GM23338 (cell line): ENCODE results near the gene COG7. TPM values are rescaled to one million over a fixed set of nuclear protein-coding genes. Genes with fewer than 3 reads are reported as not detected.
"Not testable (repeated sequence)": the region's sequence is repeated elsewhere in the genome, so short reads cannot be mapped to it uniquely, and the experiment has no call there.

Experiments used
- ATAC-seq: fragments of 200-7000 bp; cut with Tn5 transposase; 3 replicates; pipeline ENCODE4 v1.9.1; 2020
- DNase-seq: peaks from one replicate; pipeline ENCODE4 v3.0.0-alpha.2; 2015; ENCODE audit warnings: low spot score
- H2AFZ ChIP-seq: fragments of 200-600 bp; sonication (generic); 2 replicates; pipeline ENCODE4 v1.8.0; 2016; ENCODE audit warnings: antibody characterized with exemption, mild to moderate bottlenecking, moderate library complexity
- H3F3A ChIP-seq: fragments of 200-600 bp; sonication (generic); replicated peaks from 2 replicates; pipeline ENCODE4 v1.8.0; 2017; ENCODE audit warnings: antibody characterized with exemption, mixed run types, low read depth
- H3K27ac ChIP-seq: fragments of 200-600 bp; sonication (generic); 2 replicates; pipeline ENCODE4 v1.6.1; 2016; ENCODE audit warnings: low read depth
- H3K27me3 ChIP-seq: fragments of 200-600 bp; sonication (generic); 2 replicates; pipeline ENCODE4 v1.8.0; 2016; ENCODE audit warnings: mild to moderate bottlenecking, mixed run types, moderate library complexity; ENCODE audit not compliant: insufficient read depth
- H3K36me3 ChIP-seq: fragments of 200-600 bp; sonication (generic); 2 replicates; pipeline ENCODE4 v1.8.0; 2016; ENCODE audit warnings: mild to moderate bottlenecking; ENCODE audit not compliant: insufficient read depth
- H3K4me1 ChIP-seq: fragments of 200-600 bp; sonication (generic); 2 replicates; pipeline ENCODE4 v1.8.0; 2016; ENCODE audit warnings: mild to moderate bottlenecking, moderate library complexity; ENCODE audit not compliant: insufficient read depth
- H3K4me2 ChIP-seq: fragments of 200-600 bp; sonication (generic); 2 replicates; pipeline ENCODE4 v1.7.1; 2017; ENCODE audit warnings: mixed run types
- H3K4me3 ChIP-seq: fragments of 200-600 bp; sonication (generic); 2 replicates; pipeline ENCODE4 v1.6.1; 2016; ENCODE audit warnings: mixed run types
- H3K79me2 ChIP-seq: fragments of 200-600 bp; sonication (generic); replicated peaks from 2 replicates; pipeline ENCODE4 v1.8.0; 2017; ENCODE audit warnings: mild to moderate bottlenecking; ENCODE audit not compliant: insufficient read depth
- H3K9me2 ChIP-seq: fragments of 200-600 bp; sonication (generic); 2 replicates; pipeline ENCODE4 v1.8.0; 2017; ENCODE audit not compliant: insufficient read depth
- H4K20me1 ChIP-seq: fragments of 200-600 bp; sonication (generic); replicated peaks from 2 replicates; pipeline ENCODE4 v1.8.0; 2017; ENCODE audit warnings: mild to moderate bottlenecking; ENCODE audit not compliant: insufficient read depth
- H3K27ac Mint-ChIP-seq: 2 replicates; pipeline ENCODE4 v1.8.0; 2020; ENCODE audit warnings: inconsistent platforms, mild to moderate bottlenecking, moderate library complexity, mixed read lengths
- H3K27me3 Mint-ChIP-seq: 3 replicates; pipeline ENCODE4 v1.8.0; 2022; ENCODE audit warnings: low read depth, mild to moderate bottlenecking, moderate library complexity, mixed read lengths, inconsistent platforms; ENCODE audit not compliant: insufficient read depth, poor library complexity
- H3K36me3 Mint-ChIP-seq: 3 replicates; pipeline ENCODE4 v1.8.0; 2021; ENCODE audit warnings: low read depth, mild to moderate bottlenecking, inconsistent platforms, moderate library complexity, mixed read lengths
- H3K4me1 Mint-ChIP-seq: 3 replicates; pipeline ENCODE4 v1.8.0; 2020; ENCODE audit warnings: mild to moderate bottlenecking, inconsistent platforms, mixed read lengths
- H3K4me3 Mint-ChIP-seq: 3 replicates; pipeline ENCODE4 v1.8.0; 2021; ENCODE audit warnings: moderate library complexity, mild to moderate bottlenecking, inconsistent platforms, mixed read lengths
- H3K9me3 Mint-ChIP-seq: 3 replicates; pipeline ENCODE4 v1.8.0; 2020; ENCODE audit warnings: moderate library complexity, mild to moderate bottlenecking, inconsistent platforms, mixed read lengths
- EZH2 ChIP-seq: fragments of 200-600 bp; sonication (generic); IDR thresholded peaks from one replicate; pipeline ENCODE4 v1.8.0; 2017; ENCODE audit warnings: antibody characterized with exemption, mild to moderate bottlenecking, low read depth; ENCODE audit not compliant: unreplicated experiment
- EZH2phosphoT487 ChIP-seq: fragments of 200-600 bp; sonication (generic); IDR thresholded peaks from one replicate; pipeline ENCODE4 v1.8.1; 2018; ENCODE audit warnings: antibody characterized with exemption; ENCODE audit not compliant: unreplicated experiment
- JUNB ChIP-seq: IDR thresholded peaks from one replicate; pipeline ENCODE4 v1.6.1; 2016; ENCODE audit warnings: antibody characterized with exemption; ENCODE audit not compliant: unreplicated experiment
- NANOG ChIP-seq: IDR thresholded peaks from 2 replicates; pipeline ENCODE4 v1.6.1; 2016; ENCODE audit warnings: antibody characterized with exemption, borderline replicate concordance
- POLR2AphosphoS5 ChIP-seq: IDR thresholded peaks from 2 replicates; pipeline ENCODE4 v1.6.1; 2016; ENCODE audit warnings: antibody characterized with exemption, low read depth
- ZNF114 ChIP-seq: fragments of 250-450 bp; sonication (Bioruptor Pico); IDR thresholded peaks from 2 replicates; pipeline ENCODE4 v1.5.0; 2020; ENCODE audit warnings: mild to moderate bottlenecking, moderate library complexity
- ZNF331 ChIP-seq: fragments of 250-450 bp; sonication (Bioruptor Pico); IDR thresholded peaks from 2 replicates; pipeline ENCODE4 v1.5.0; 2020; ENCODE audit warnings: low read depth, mild to moderate bottlenecking, moderate library complexity
- polyA plus RNA-seq: library from polyadenylated mRNA; unstranded; fragments of >200 nt; fragmentation: Nextera tagmentation; extraction: Ambion mirVana; gene quantifications from 2 replicates; pipeline ENCODE4 v1.2.1, GENCODE V29; 2016
- total RNA-seq: library from RNA; depleted of rRNA; stranded (reverse); fragments of >200 nt; shearing (Covaris generic); gene quantifications from 2 replicates; pipeline ENCODE4 v1.2.3, GENCODE V29; 2014
- TF ChIP-seq, protein P1 (sequence below): IDR thresholded peaks from 2 replicates; pipeline ENCODE4 v1.6.1; 2016; ENCODE audit warnings: antibody characterized with exemption
- TF ChIP-seq, protein P2 (sequence below), 2 experiments: fragments of 200-600 bp in 1 of 2; sonication (generic) in 1 of 2; conservative IDR thresholded peaks; 2 replicates each; pipeline versions ENCODE4 v1.5.1 to v1.6.1; 2016 to 2017; ENCODE audit warnings: antibody characterized with exemption in 2 of 2, low read depth in 2 of 2, mild to moderate bottlenecking in 2 of 2, moderate library complexity in 1 of 2
- TF ChIP-seq, protein P3 (sequence below): fragments of 250-450 bp; sonication (Bioruptor Pico); IDR thresholded peaks from 2 replicates; pipeline ENCODE4 v1.5.0; 2020; ENCODE audit warnings: mild to moderate bottlenecking, moderate library complexity

Gene COG7
- total and polyA plus RNA-seq, 2 experiments from 2014 or later = 9.2 to 20.0 TPM

DNA sequence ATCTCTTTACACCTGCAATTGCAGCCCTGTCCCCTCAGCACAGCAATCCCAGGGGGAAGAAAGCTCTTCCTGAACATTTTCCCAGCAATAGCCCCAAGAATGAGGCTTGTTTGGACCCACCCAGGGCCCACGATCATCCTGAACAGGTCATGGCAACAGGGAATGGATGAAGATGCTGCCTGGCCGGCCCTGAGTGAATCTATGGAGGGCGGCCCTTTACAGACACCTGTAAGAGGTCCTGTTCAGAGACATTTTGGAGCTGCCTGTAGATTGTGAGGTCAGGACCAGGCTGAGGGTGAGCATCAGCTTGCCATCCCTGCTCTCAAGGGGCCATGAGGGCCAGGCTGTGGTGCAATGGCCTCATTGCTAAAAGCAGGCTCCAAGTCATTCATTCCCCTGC, 69.1 kb downstream of the COG7 start:
- Mint-ChIP-seq H3K27ac (no peak overlapping the region; the same call in 1 of the 2 replicates), H3K36me3 (peaks cover 4% of the 10 kb centered on the region; the same call in 2 of the 3 replicates), H3K4me1 (no peaks in the 10 kb centered on the region), H3K27me3 (peaks cover 2% of the 10 kb centered on the region), H3K9me3 (no peaks in the 10 kb centered on the region), H3K4me3 (no peak overlapping the region)
- no peak for TF ChIP-seq EZH2phosphoT487
- TF ChIP-seq, protein P1, sequence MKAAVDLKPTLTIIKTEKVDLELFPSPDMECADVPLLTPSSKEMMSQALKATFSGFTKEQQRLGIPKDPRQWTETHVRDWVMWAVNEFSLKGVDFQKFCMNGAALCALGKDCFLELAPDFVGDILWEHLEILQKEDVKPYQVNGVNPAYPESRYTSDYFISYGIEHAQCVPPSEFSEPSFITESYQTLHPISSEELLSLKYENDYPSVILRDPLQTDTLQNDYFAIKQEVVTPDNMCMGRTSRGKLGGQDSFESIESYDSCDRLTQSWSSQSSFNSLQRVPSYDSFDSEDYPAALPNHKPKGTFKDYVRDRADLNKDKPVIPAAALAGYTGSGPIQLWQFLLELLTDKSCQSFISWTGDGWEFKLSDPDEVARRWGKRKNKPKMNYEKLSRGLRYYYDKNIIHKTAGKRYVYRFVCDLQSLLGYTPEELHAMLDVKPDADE = no peak
- ATAC-seq (no peak), DNase-seq (no peak)
- H3K27ac ChIP-seq = no peak overlapping the region
- no peak overlapping the region for H2AFZ ChIP-seq
- 0 out of 2 replicates have a peak, but pooled peaks cover 4% of the 10 kb centered on the region for H3K4me1 ChIP-seq
- no peaks in the 10 kb centered on the region for H3K9me2 ChIP-seq
- no peaks in the 10 kb centered on the region for H3K27me3 ChIP-seq
- H3K79me2 ChIP-seq = no peaks in the 10 kb centered on the region
- no peak overlapping the region for H3K4me2 ChIP-seq
- H4K20me1 ChIP-seq = no peaks in the 10 kb centered on the region
- no peaks in the 10 kb centered on the region for H3F3A ChIP-seq
- no peak overlapping the region for H3K4me3 ChIP-seq
- H3K36me3 ChIP-seq = no peaks in the 10 kb centered on the region

DNA sequence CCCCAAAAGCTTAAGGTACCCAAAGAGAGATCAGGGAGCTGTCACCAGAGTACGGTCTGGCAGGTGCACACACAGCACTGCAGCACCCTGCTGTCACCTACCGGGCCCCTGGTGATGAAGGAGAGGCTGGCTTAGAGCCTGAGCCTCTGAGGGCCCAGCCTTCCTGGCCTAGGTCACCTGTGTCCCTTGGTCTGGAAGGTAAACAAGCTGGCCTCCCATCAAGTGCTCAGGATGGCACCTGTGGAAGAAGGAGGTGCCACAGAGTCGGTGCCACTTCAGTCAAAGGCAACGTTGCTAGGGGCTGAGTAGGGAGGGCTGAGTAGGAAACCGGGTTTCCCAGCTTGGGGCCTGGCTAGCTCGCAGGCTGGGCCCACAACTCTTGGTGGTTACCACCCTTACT, 70.7 kb downstream of the COG7 start:
- Mint-ChIP-seq H3K27ac (no peak overlapping the region), H3K27me3 (peaks cover 2% of the 10 kb centered on the region), H3K9me3 (no peaks in the 10 kb centered on the region), H3K36me3 (no peaks in the 10 kb centered on the region), H3K4me3 (no peak overlapping the region), H3K4me1 (no peaks in the 10 kb centered on the region)
- Histone ChIP-seq H4K20me1 (no peaks in the 10 kb centered on the region), H3K79me2 (no peaks in the 10 kb centered on the region), H3K27ac (no peak overlapping the region), H3K9me2 (no peaks in the 10 kb centered on the region), H3K4me1 (0 out of 2 replicates have a peak, but pooled peaks cover 4% of the 10 kb centered on the region), H3K36me3 (no peaks in the 10 kb centered on the region), H3K4me2 (no peak overlapping the region), H3K4me3 (no peak overlapping the region), H3F3A (no peaks in the 10 kb centered on the region), H3K27me3 (no peaks in the 10 kb centered on the region), H2AFZ (no peak overlapping the region)
- TF ChIP-seq JUNB = no peak
- no peak for TF ChIP-seq POLR2AphosphoS5
- no peak for TF ChIP-seq NANOG
- TF ChIP-seq EZH2 = no peak
- TF ChIP-seq, protein P2, sequence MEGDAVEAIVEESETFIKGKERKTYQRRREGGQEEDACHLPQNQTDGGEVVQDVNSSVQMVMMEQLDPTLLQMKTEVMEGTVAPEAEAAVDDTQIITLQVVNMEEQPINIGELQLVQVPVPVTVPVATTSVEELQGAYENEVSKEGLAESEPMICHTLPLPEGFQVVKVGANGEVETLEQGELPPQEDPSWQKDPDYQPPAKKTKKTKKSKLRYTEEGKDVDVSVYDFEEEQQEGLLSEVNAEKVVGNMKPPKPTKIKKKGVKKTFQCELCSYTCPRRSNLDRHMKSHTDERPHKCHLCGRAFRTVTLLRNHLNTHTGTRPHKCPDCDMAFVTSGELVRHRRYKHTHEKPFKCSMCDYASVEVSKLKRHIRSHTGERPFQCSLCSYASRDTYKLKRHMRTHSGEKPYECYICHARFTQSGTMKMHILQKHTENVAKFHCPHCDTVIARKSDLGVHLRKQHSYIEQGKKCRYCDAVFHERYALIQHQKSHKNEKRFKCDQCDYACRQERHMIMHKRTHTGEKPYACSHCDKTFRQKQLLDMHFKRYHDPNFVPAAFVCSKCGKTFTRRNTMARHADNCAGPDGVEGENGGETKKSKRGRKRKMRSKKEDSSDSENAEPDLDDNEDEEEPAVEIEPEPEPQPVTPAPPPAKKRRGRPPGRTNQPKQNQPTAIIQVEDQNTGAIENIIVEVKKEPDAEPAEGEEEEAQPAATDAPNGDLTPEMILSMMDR (conservative IDR thresholded peaks at IDR 0.05; ENCODE audit: low read depth in 2 of 2) = no peak
- TF ChIP-seq, protein P3, sequence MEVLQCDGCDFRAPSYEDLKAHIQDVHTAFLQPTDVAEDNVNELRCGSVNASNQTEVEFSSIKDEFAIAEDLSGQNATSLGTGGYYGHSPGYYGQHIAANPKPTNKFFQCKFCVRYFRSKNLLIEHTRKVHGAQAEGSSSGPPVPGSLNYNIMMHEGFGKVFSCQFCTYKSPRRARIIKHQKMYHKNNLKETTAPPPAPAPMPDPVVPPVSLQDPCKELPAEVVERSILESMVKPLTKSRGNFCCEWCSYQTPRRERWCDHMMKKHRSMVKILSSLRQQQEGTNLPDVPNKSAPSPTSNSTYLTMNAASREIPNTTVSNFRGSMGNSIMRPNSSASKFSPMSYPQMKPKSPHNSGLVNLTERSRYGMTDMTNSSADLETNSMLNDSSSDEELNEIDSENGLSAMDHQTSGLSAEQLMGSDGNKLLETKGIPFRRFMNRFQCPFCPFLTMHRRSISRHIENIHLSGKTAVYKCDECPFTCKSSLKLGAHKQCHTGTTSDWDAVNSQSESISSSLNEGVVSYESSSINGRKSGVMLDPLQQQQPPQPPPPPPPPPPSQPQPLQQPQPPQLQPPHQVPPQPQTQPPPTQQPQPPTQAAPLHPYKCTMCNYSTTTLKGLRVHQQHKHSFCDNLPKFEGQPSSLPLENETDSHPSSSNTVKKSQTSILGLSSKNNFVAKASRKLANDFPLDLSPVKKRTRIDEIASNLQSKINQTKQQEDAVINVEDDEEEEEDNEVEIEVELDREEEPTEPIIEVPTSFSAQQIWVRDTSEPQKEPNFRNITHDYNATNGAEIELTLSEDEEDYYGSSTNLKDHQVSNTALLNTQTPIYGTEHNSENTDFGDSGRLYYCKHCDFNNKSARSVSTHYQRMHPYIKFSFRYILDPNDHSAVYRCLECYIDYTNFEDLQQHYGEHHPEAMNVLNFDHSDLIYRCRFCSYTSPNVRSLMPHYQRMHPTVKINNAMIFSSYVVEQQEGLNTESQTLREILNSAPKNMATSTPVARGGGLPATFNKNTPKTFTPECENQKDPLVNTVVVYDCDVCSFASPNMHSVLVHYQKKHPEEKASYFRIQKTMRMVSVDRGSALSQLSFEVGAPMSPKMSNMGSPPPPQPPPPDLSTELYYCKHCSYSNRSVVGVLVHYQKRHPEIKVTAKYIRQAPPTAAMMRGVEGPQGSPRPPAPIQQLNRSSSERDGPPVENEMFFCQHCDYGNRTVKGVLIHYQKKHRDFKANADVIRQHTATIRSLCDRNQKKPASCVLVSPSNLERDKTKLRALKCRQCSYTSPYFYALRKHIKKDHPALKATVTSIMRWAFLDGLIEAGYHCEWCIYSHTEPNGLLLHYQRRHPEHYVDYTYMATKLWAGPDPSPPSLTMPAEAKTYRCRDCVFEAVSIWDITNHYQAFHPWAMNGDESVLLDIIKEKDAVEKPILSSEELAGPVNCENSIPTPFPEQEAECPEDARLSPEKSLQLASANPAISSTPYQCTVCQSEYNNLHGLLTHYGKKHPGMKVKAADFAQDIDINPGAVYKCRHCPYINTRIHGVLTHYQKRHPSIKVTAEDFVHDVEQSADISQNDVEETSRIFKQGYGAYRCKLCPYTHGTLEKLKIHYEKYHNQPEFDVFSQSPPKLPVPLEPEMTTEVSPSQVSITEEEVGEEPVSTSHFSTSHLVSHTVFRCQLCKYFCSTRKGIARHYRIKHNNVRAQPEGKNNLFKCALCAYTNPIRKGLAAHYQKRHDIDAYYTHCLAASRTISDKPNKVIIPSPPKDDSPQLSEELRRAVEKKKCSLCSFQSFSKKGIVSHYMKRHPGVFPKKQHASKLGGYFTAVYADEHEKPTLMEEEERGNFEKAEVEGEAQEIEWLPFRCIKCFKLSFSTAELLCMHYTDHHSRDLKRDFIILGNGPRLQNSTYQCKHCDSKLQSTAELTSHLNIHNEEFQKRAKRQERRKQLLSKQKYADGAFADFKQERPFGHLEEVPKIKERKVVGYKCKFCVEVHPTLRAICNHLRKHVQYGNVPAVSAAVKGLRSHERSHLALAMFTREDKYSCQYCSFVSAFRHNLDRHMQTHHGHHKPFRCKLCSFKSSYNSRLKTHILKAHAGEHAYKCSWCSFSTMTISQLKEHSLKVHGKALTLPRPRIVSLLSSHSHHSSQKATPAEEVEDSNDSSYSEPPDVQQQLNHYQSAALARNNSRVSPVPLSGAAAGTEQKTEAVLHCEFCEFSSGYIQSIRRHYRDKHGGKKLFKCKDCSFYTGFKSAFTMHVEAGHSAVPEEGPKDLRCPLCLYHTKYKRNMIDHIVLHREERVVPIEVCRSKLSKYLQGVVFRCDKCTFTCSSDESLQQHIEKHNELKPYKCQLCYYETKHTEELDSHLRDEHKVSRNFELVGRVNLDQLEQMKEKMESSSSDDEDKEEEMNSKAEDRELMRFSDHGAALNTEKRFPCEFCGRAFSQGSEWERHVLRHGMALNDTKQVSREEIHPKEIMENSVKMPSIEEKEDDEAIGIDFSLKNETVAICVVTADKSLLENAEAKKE (CRISPR knock-in tag) = no peak
- no peak for TF ChIP-seq ZNF331 (CRISPR knock-in tag)
- no peak for TF ChIP-seq ZNF114
- ATAC-seq (no peak), DNase-seq (no peak)

DNA sequence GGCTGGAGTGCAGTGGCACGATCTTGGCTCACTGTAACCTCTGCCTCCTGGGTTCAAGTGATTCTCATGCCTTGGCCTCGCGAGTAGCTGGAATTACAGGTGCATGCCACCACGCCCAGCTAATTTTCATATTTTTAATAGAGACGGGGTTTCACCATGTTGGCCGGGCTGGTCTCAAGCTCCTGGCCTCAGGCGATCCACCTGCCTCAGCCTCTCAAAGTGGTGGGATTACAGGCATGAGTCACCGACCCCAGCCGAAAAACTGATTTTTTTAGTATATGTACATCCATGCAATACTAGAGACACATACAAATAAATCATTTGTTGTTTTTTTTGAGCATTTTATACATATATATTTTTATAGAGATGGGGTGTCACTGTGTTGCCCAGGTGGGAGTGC, 71.3 kb downstream of the COG7 start:
- not testable (repeated sequence) for H3F3A ChIP-seq, H3K27me3 Mint-ChIP-seq, H3K4me3 Mint-ChIP-seq, H3K9me2 ChIP-seq, H3K9me3 Mint-ChIP-seq, ATAC-seq, H3K4me2 ChIP-seq, H3K27ac Mint-ChIP-seq, H3K36me3 Mint-ChIP-seq, DNase-seq, H3K27me3 ChIP-seq, H3K36me3 ChIP-seq, H4K20me1 ChIP-seq, H3K4me1 ChIP-seq, H2AFZ ChIP-seq, H3K4me3 ChIP-seq, H3K27ac ChIP-seq, H3K4me1 Mint-ChIP-seq, H3K79me2 ChIP-seq
